HCT116 (cell line): ENCODE results near the gene SLC22A9. TPM values are rescaled to one million over a fixed set of nuclear protein-coding genes. Genes with fewer than 3 reads are reported as not detected.

Experiments
- ATAC-seq: fragments of 200-7000 bp; cut with Tn5 transposase; 2 replicates; pipeline ENCODE4 v1.9.1; 2020; ENCODE audit warnings: mild to moderate bottlenecking, moderate library complexity
- BruUV-seq: library from RNA; stranded (reverse); fragments of 400-500 nt; replicated peaks from 2 replicates; lab custom pipeline; 2021; lab: Mats Ljungman, UMichigan
- CTCF ChIA-PET: fragments of 300-600 bp; sonication (Branson Sonifier 250); formaldehyde crosslinking; loops from one replicate; lab custom pipeline; 2021; ENCODE audit warnings: antibody characterized with exemption; lab: Charles Lee
- POLR2A ChIA-PET: fragments of 300-600, 350-600 bp; sonication (Branson Sonifier 250); formaldehyde crosslinking; loops from one replicate; lab custom pipeline; 2021; ENCODE audit warnings: antibody characterized with exemption; lab: Charles Lee
- RAD21 ChIA-PET, 2 experiments: fragments of 300-600 bp; sonication (Branson Sonifier 250); formaldehyde crosslinking; loops; one replicate each; lab custom pipeline; 2023; ENCODE audit warnings: low total read pairs in 2 of 2; ENCODE audit not compliant: uncharacterized antibody in 2 of 2, unreplicated experiment in 2 of 2, low non-redundant PET in 1 of 2; lab: Charles Lee
- DNase-seq: peaks from one replicate; pipeline ENCODE4 v3.0.0-alpha.2; 2010; ENCODE audit warnings: low read depth, low spot score
- H2AFZ ChIP-seq: fragments of 200-600 bp; shearing (Covaris generic), sonication (generic); 2 replicates; pipeline ENCODE4 v1.6.1; 2017; ENCODE audit warnings: low read depth, mixed run types, mixed read lengths, antibody characterized with exemption, low read length; ENCODE audit not compliant: poor library complexity, severe bottlenecking
- H3K27ac ChIP-seq: 2 replicates; pipeline ENCODE4 v1.5.1; 2012; ENCODE audit warnings: low read depth, low read length
- H3K27me3 ChIP-seq: fragments of 200-600 bp; sonication (generic); 2 replicates; pipeline ENCODE4 v1.6.1; 2016; ENCODE audit warnings: mixed run types, low read length, mixed read lengths; ENCODE audit not compliant: insufficient read depth
- H3K36me3 ChIP-seq, 2 experiments: fragments of 200-500 bp in 1 of 2; fragments of 200-600 bp in 1 of 2; sonication (Bioruptor generic) in 1 of 2; sonication (generic) in 1 of 2; 2 replicates each; pipeline versions ENCODE4 v1.5.1 to v1.6.1; 2014 to 2016; ENCODE audit warnings: low read length in 2 of 2, inconsistent platforms in 1 of 2, mixed read lengths in 1 of 2, mixed run types in 1 of 2; ENCODE audit not compliant: insufficient read depth in 2 of 2, control insufficient read depth in 1 of 2
- H3K4me1 ChIP-seq, 2 experiments: fragments of 200-600 bp in 1 of 2; sonication (generic) in 1 of 2; 2 replicates each; pipeline versions ENCODE4 v1.5.1 to v1.6.1; 2012 to 2017; ENCODE audit warnings: low read length in 2 of 2, inconsistent platforms in 1 of 2, mild to moderate bottlenecking in 1 of 2, mixed read lengths in 1 of 2, mixed run types in 1 of 2, moderate library complexity in 1 of 2; ENCODE audit not compliant: insufficient read depth in 2 of 2, control insufficient read depth in 1 of 2
- H3K4me2 ChIP-seq: fragments of 200-600 bp; sonication (generic); 2 replicates; pipeline ENCODE4 v1.6.1; 2017; ENCODE audit warnings: mixed run types, low read length, mixed read lengths
- H3K4me3 ChIP-seq, 2 experiments: fragments of 200-600 bp in 1 of 2; sonication (generic) in 1 of 2; replicated peaks in 1 of 2; 2 replicates each; pipeline ENCODE4 v1.5.1; 2011 to 2016; ENCODE audit warnings: low read length in 2 of 2, control low read depth in 1 of 2, low read depth in 1 of 2, mild to moderate bottlenecking in 1 of 2, mixed read lengths in 1 of 2, mixed run types in 1 of 2
- H3K79me2 ChIP-seq: fragments of 200-600 bp; sonication (generic); 2 replicates; pipeline ENCODE4 v1.6.1; 2017; ENCODE audit warnings: mild to moderate bottlenecking, mixed run types, low read length, moderate library complexity, mixed read lengths; ENCODE audit not compliant: insufficient read depth
- H3K9ac ChIP-seq: fragments of 200-600 bp; sonication (generic); 2 replicates; pipeline ENCODE4 v1.6.1; 2016; ENCODE audit warnings: low read length, mixed read lengths
- H3K9me2 ChIP-seq: fragments of 200-600 bp; sonication (generic), shearing (Covaris generic); 2 replicates; pipeline ENCODE4 v1.6.1; 2017; ENCODE audit warnings: mixed run types, mild to moderate bottlenecking, moderate library complexity; ENCODE audit not compliant: insufficient read depth
- H3K9me3 ChIP-seq, 2 experiments: fragments of 200-500 bp in 1 of 2; fragments of 200-600 bp in 1 of 2; sonication (Bioruptor generic) in 1 of 2; sonication (generic) in 1 of 2; 2 replicates each; pipeline ENCODE4 v1.6.1; 2014 to 2017; ENCODE audit warnings: low read length in 2 of 2, mixed read lengths in 2 of 2, inconsistent platforms in 1 of 2, low read depth in 1 of 2, mild to moderate bottlenecking in 1 of 2, mixed run types in 1 of 2, moderate library complexity in 1 of 2; ENCODE audit not compliant: control insufficient read depth in 1 of 2, insufficient read depth in 1 of 2
- H4K20me1 ChIP-seq: fragments of 200-600 bp; sonication (generic), shearing (Covaris generic); 2 replicates; pipeline ENCODE4 v1.6.1; 2017; ENCODE audit warnings: mixed run types, mild to moderate bottlenecking, moderate library complexity; ENCODE audit not compliant: insufficient read depth
- ELF1 ChIP-seq: IDR thresholded peaks from 2 replicates; pipeline ENCODE4 v1.6.1; 2012; ENCODE audit warnings: low read depth, borderline replicate concordance
- POLR2AphosphoS5 ChIP-seq: IDR thresholded peaks from 2 replicates; pipeline ENCODE4 v1.6.1; 2011; ENCODE audit warnings: mild to moderate bottlenecking, low read depth, low read length, moderate library complexity
- RAD21 ChIP-seq: IDR thresholded peaks from 2 replicates; pipeline ENCODE4 v1.6.1; 2012; ENCODE audit warnings: low read depth, mild to moderate bottlenecking
- SP1 ChIP-seq: IDR thresholded peaks from 2 replicates; pipeline ENCODE4 v1.6.1; 2012; ENCODE audit warnings: low read depth
- TCF7L2 ChIP-seq: IDR thresholded peaks from 2 replicates; pipeline ENCODE4 v1.7.0; 2011; ENCODE audit warnings: borderline replicate concordance, inconsistent platforms; ENCODE audit not compliant: insufficient read depth, insufficient read length; ENCODE audit errors: extremely low read depth
- intact Hi-C: fragments of 100-400 bp; cut with micrococcal nuclease; formaldehyde crosslinking; loops from 2 replicates; pipeline ENCODE4 v1.10.0; 2022
- total RNA-seq: library from RNA; stranded (reverse); gene quantifications from one replicate; pipeline ENCODE4 v1.2.1, GENCODE V29; 2021; ENCODE audit not compliant: unreplicated experiment

SLC22A9 gene
- total RNA-seq, 1 experiment from 2014 or later, result not detected

DNA sequence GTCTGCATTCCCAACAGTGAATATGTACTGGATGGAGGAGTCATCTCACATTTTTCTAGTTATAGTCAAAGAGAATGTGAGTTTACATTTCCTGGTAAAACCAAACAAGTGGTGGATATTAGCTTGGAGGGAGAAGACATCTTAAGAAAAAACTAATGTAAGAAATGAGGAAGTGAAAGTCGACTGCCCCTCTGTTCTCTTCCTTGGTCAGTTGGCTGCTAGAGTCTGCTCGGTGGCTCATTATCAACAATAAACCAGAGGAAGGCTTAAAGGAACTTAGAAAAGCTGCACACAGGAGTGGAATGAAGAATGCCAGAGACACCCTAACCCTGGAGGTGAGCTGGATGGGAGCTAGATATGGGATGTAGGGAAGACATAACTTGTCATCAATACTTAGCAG lies 5.8 kb downstream of the SLC22A9 start:
- no peak for ATAC-seq
- intact Hi-C loops, result no loop called here
- no peaks in the 10 kb centered on the region for H3K9me3 ChIP-seq
- H3K9me2 ChIP-seq, result no peaks in the 10 kb centered on the region
- no peak overlapping the region for H3K27ac ChIP-seq
- no peak overlapping the region for H3K4me2 ChIP-seq
- peaks cover 62% of the 10 kb centered on the region for H3K27me3 ChIP-seq
- RAD21 ChIA-PET, result no interaction called here
- no TSS peak for BruUV-seq
- no peak overlapping the region for H3K4me3 ChIP-seq
- no peak for TF ChIP-seq ELF1
- no peak for TF ChIP-seq TCF7L2
- no peak for TF ChIP-seq SP1
- TF ChIP-seq, all 23 proteins: peak for 0
- POLR2A ChIA-PET, result no interaction called here
- Histone ChIP-seq H2AFZ (no peak overlapping the region), H3K4me1 (no peaks in the 10 kb centered on the region), H3K36me3 (no peaks in the 10 kb centered on the region), H3K9ac (no peak overlapping the region), H3K79me2 (no peaks in the 10 kb centered on the region), H4K20me1 (no peaks in the 10 kb centered on the region)
- CTCF ChIA-PET, result no interaction called here
- DNase-seq, result no peak

DNA sequence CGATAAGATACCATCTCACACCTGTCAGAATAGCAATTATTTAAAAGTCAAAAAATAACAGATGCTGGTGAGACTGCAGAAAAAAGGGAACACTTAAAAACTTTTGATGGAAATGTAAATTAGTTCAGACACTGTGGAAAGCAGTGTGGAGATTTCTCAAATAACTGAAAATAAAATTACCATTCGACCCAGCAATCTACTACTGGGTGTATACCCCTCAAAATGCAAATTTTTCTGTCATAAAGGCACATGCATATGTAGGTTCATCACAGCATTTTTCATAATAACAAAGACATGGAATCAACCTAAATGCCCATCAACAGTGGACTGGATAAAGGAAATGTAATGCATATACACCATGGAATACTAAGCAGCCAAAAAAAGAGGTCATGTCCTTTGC lies 10.5 kb downstream of the SLC22A9 start:
- no peaks in the 10 kb centered on the region for H3K9me2 ChIP-seq

More for the DNA sequence above, 10.5 kb downstream of the SLC22A9 start:
- Histone ChIP-seq H2AFZ (no peak overlapping the region), H3K4me1 (no peaks in the 10 kb centered on the region), H3K4me3 (no peak overlapping the region), H4K20me1 (no peaks in the 10 kb centered on the region), H3K36me3 (no peaks in the 10 kb centered on the region), H3K27ac (no peak overlapping the region), H3K79me2 (no peaks in the 10 kb centered on the region), H3K9me3 (no peaks in the 10 kb centered on the region), H3K9ac (no peak overlapping the region), H3K27me3 (peaks cover 29% of the 10 kb centered on the region; the same call in 1 of the 2 replicates), H3K4me2 (no peak overlapping the region)
- ChIA-PET POLR2A (no interaction called here), CTCF (no interaction called here), RAD21 (no interaction called here)
- DNase-seq (no peak), ATAC-seq (no peak)
- no peak for TF ChIP-seq POLR2AphosphoS5
- no peak for TF ChIP-seq RAD21
- intact Hi-C loops, result no loop called here
- no TSS peak for BruUV-seq
